Liver (tissue), 9 donors: ENCODE data around the gene MYO1H. TPM values are rescaled to one million over a fixed set of nuclear protein-coding genes. Genes with fewer than 3 reads are reported as not detected.

ENCODE experiments used
- DNase-seq: peaks from one replicate; pipeline ENCODE4 v3.0.0-alpha.2; 2017; ENCODE audit warnings: low spot score
- H3K27ac ChIP-seq, 2 donors: one replicate each; pipeline ENCODE4 v1.7.0; 2013; ENCODE audit warnings: inconsistent platforms in 2 of 2, low read length in 2 of 2, control low read depth in 1 of 2, low read depth in 1 of 2, mild to moderate bottlenecking in 1 of 2
- H3K27me3 ChIP-seq, 4 donors: one replicate each; pipeline versions ENCODE4 v1.6.1 to v1.7.0; 2013; ENCODE audit warnings: low read length in 3 of 4, inconsistent platforms in 1 of 4, mild to moderate bottlenecking in 1 of 4, moderate library complexity in 1 of 4; ENCODE audit not compliant: control insufficient read depth in 4 of 4, insufficient read depth in 4 of 4
- H3K36me3 ChIP-seq, 4 donors: one replicate each; pipeline versions ENCODE4 v1.6.1 to v1.7.0; 2013; ENCODE audit warnings: low read length in 3 of 4, mild to moderate bottlenecking in 3 of 4, low read depth in 1 of 4, moderate library complexity in 1 of 4; ENCODE audit not compliant: control insufficient read depth in 4 of 4, insufficient read depth in 3 of 4
- H3K4me1 ChIP-seq, 4 donors: one replicate each; pipeline versions ENCODE4 v1.6.1 to v1.7.0; 2013; ENCODE audit warnings: low read length in 3 of 4, mild to moderate bottlenecking in 3 of 4, moderate library complexity in 1 of 4; ENCODE audit not compliant: control insufficient read depth in 4 of 4, insufficient read depth in 4 of 4
- H3K4me3 ChIP-seq, 3 donors: one replicate each; pipeline versions ENCODE4 v1.6.1 to v1.7.0; 2013; ENCODE audit warnings: low read length in 3 of 3, control low read depth in 1 of 3, low read depth in 1 of 3, mild to moderate bottlenecking in 1 of 3
- H3K9ac ChIP-seq, 2 donors: one replicate each; pipeline ENCODE4 v1.7.0; 2013; ENCODE audit warnings: low read length in 2 of 2, mild to moderate bottlenecking in 2 of 2, moderate library complexity in 2 of 2, control low read depth in 1 of 2, low read depth in 1 of 2
- H3K9me3 ChIP-seq, 4 donors: one replicate each; pipeline versions ENCODE4 v1.6.1 to v1.7.0; 2013; ENCODE audit warnings: low read length in 3 of 4; ENCODE audit not compliant: control insufficient read depth in 4 of 4
- EGR1 ChIP-seq, 2 donors: IDR thresholded peaks; 2 replicates each; pipeline ENCODE4 v1.6.1; 2016 to 2018; ENCODE audit warnings: antibody characterized with exemption in 2 of 2, low read depth in 2 of 2
- FOXA1 ChIP-seq: IDR thresholded peaks from 2 replicates; pipeline ENCODE4 v1.6.1; 2016; ENCODE audit warnings: antibody characterized with exemption
- FOXA2 ChIP-seq: IDR thresholded peaks from 2 replicates; pipeline ENCODE4 v1.6.1; 2016; ENCODE audit warnings: antibody characterized with exemption
- GABPA ChIP-seq, 2 donors: IDR thresholded peaks in 1 of 2; conservative IDR thresholded peaks in 1 of 2; 2 replicates each; pipeline ENCODE4 v1.6.1; 2016; ENCODE audit warnings: antibody characterized with exemption in 2 of 2, mild to moderate bottlenecking in 1 of 2, moderate library complexity in 1 of 2
- HNF4A ChIP-seq, 2 donors: conservative IDR thresholded peaks; 2 replicates each; pipeline ENCODE4 v1.6.1; 2016; ENCODE audit warnings: antibody characterized with exemption in 2 of 2, mild to moderate bottlenecking in 2 of 2
- HNF4G ChIP-seq: IDR thresholded peaks from 2 replicates; pipeline ENCODE4 v1.6.1; 2016; ENCODE audit warnings: antibody characterized with exemption
- JUND ChIP-seq, 2 donors: IDR thresholded peaks; 2 replicates each; pipeline ENCODE4 v1.6.1; 2016; ENCODE audit warnings: antibody characterized with exemption in 2 of 2
- NR2F2 ChIP-seq: IDR thresholded peaks from 2 replicates; pipeline ENCODE4 v1.6.1; 2016; ENCODE audit warnings: antibody characterized with exemption
- RAD21 ChIP-seq, 2 donors: IDR thresholded peaks; 2 replicates each; pipeline ENCODE4 v1.6.1; 2016; ENCODE audit warnings: antibody characterized with exemption in 2 of 2, mild to moderate bottlenecking in 2 of 2
- RXRA ChIP-seq, 2 donors: IDR thresholded peaks; 2 replicates each; pipeline ENCODE4 v1.6.1; 2017 to 2018; ENCODE audit warnings: antibody characterized with exemption in 2 of 2, mild to moderate bottlenecking in 1 of 2
- SP1 ChIP-seq: IDR thresholded peaks from 2 replicates; pipeline ENCODE4 v1.6.1; 2018; ENCODE audit warnings: antibody characterized with exemption, mild to moderate bottlenecking
- TAF1 ChIP-seq: conservative IDR thresholded peaks from 2 replicates; pipeline ENCODE4 v1.6.1; 2016; ENCODE audit warnings: antibody characterized with exemption, mild to moderate bottlenecking
- YY1 ChIP-seq: IDR thresholded peaks from 2 replicates; pipeline ENCODE4 v1.6.1; 2016; ENCODE audit warnings: antibody characterized with exemption, mild to moderate bottlenecking
- WGBS: extraction: QIAGEN DNeasy Blood & Tissue Kit; methylation state at CpG from one replicate; pipeline ENCODE4 v1.1.7; 2013; 5-methylcytosine and 5-hydroxymethylcytosine counted together
- polyA plus RNA-seq, 2 donors: library from polyadenylated mRNA; stranded (reverse) in 1 of 2; unstranded in 1 of 2; fragments of 200-250 nt in 1 of 2; fragments of >200 nt in 1 of 2; fragmentation: Nextera tagmentation in 1 of 2; extraction: Ambion mirVana in 1 of 2; gene quantifications; one replicate each; pipeline versions ENCODE4 v1.2.1 to v1.2.3, GENCODE V29; 2013 to 2015
- total RNA-seq, 2 donors: library from RNA; depleted of rRNA; stranded (reverse); fragments of >200 nt; gene quantifications; one replicate each; pipeline ENCODE4 v1.2.3, GENCODE V29; 2014
- TF ChIP-seq, protein P1 (sequence below): IDR thresholded peaks from 2 replicates; pipeline ENCODE4 v1.6.1; 2016; ENCODE audit warnings: antibody characterized with exemption
- TF ChIP-seq, protein P2 (sequence below): IDR thresholded peaks from 2 replicates; pipeline ENCODE4 v1.6.1; 2016; ENCODE audit warnings: antibody characterized with exemption, mild to moderate bottlenecking
- TF ChIP-seq, protein P3 (sequence below): fragments of 150-350 bp; IDR thresholded peaks from 2 replicates; pipeline ENCODE4 v1.5.1; 2017; ENCODE audit warnings: improper control_type of control experiment, low read depth, low read length; ENCODE audit not compliant: missing input control
- TF ChIP-seq, protein P4 (sequence below): IDR thresholded peaks from 2 replicates; pipeline ENCODE4 v1.6.1; 2016; ENCODE audit warnings: antibody characterized with exemption
- TF ChIP-seq, protein P5 (sequence below): IDR thresholded peaks from 2 replicates; pipeline ENCODE4 v1.6.1; 2016; ENCODE audit warnings: antibody characterized with exemption
- donor health status: healthy.
- donor health status: healthy.
- donor health status: healthy.
- donor health status: healthy.
- donor health status: healthy.

Gene MYO1H
- total and polyA plus RNA-seq, 4 donors, result not detected

DNA sequence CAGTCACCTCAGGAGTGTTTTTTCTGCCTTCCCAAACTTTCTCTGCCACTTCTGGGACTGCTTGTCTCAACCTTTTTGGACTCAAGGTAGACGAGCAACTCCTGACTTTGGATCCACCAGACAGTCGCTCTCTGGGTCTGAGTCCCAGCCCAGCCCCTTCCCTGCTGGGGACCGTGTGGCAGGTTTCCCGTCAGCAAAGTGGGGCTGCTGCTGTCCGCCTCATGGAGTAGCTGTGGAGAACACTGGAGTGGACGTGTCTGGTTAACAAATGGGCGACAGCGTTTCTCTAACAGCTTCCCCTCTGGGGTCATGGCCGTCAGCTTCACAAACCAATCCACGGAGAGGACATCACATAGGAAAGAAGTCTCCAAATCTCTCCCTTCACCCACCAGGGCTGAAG is 74.6 kb downstream of the MYO1H start:
- Histone ChIP-seq H3K36me3 (no peaks in the 10 kb centered on the region), H3K27me3 (no peaks in the 10 kb centered on the region), H3K27ac (no peak overlapping the region), H3K4me1 (no peaks in the 10 kb centered on the region), H3K9me3 (no peaks in the 10 kb centered on the region), H3K4me3 (no peak overlapping the region), H3K9ac (no peak overlapping the region)
- TF ChIP-seq FOXA1, result no peak
- TF ChIP-seq FOXA2, result no peak
- TF ChIP-seq, protein P1, sequence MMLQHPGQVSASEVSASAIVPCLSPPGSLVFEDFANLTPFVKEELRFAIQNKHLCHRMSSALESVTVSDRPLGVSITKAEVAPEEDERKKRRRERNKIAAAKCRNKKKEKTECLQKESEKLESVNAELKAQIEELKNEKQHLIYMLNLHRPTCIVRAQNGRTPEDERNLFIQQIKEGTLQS, result no peak
- no peak for TF ChIP-seq EGR1 (IDR thresholded peaks at IDR 0.05; ENCODE audit: low read depth in 2 of 2)
- TF ChIP-seq SP1, result no peak
- TF ChIP-seq HNF4A (conservative IDR thresholded peaks at IDR 0.05), result no peak
- no peak for TF ChIP-seq JUND (IDR thresholded peaks at IDR 0.05)
- TF ChIP-seq, protein P2, sequence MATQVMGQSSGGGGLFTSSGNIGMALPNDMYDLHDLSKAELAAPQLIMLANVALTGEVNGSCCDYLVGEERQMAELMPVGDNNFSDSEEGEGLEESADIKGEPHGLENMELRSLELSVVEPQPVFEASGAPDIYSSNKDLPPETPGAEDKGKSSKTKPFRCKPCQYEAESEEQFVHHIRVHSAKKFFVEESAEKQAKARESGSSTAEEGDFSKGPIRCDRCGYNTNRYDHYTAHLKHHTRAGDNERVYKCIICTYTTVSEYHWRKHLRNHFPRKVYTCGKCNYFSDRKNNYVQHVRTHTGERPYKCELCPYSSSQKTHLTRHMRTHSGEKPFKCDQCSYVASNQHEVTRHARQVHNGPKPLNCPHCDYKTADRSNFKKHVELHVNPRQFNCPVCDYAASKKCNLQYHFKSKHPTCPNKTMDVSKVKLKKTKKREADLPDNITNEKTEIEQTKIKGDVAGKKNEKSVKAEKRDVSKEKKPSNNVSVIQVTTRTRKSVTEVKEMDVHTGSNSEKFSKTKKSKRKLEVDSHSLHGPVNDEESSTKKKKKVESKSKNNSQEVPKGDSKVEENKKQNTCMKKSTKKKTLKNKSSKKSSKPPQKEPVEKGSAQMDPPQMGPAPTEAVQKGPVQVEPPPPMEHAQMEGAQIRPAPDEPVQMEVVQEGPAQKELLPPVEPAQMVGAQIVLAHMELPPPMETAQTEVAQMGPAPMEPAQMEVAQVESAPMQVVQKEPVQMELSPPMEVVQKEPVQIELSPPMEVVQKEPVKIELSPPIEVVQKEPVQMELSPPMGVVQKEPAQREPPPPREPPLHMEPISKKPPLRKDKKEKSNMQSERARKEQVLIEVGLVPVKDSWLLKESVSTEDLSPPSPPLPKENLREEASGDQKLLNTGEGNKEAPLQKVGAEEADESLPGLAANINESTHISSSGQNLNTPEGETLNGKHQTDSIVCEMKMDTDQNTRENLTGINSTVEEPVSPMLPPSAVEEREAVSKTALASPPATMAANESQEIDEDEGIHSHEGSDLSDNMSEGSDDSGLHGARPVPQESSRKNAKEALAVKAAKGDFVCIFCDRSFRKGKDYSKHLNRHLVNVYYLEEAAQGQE, result no peak
- TF ChIP-seq, protein P3, sequence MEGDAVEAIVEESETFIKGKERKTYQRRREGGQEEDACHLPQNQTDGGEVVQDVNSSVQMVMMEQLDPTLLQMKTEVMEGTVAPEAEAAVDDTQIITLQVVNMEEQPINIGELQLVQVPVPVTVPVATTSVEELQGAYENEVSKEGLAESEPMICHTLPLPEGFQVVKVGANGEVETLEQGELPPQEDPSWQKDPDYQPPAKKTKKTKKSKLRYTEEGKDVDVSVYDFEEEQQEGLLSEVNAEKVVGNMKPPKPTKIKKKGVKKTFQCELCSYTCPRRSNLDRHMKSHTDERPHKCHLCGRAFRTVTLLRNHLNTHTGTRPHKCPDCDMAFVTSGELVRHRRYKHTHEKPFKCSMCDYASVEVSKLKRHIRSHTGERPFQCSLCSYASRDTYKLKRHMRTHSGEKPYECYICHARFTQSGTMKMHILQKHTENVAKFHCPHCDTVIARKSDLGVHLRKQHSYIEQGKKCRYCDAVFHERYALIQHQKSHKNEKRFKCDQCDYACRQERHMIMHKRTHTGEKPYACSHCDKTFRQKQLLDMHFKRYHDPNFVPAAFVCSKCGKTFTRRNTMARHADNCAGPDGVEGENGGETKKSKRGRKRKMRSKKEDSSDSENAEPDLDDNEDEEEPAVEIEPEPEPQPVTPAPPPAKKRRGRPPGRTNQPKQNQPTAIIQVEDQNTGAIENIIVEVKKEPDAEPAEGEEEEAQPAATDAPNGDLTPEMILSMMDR, result no peak
- no peak for TF ChIP-seq GABPA (IDR thresholded peaks at IDR 0.05 in 1 of 2, conservative IDR thresholded peaks at IDR 0.05 in 1 of 2)
- TF ChIP-seq, protein P4, sequence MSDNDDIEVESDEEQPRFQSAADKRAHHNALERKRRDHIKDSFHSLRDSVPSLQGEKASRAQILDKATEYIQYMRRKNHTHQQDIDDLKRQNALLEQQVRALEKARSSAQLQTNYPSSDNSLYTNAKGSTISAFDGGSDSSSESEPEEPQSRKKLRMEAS, result no peak
- TF ChIP-seq, protein P5, sequence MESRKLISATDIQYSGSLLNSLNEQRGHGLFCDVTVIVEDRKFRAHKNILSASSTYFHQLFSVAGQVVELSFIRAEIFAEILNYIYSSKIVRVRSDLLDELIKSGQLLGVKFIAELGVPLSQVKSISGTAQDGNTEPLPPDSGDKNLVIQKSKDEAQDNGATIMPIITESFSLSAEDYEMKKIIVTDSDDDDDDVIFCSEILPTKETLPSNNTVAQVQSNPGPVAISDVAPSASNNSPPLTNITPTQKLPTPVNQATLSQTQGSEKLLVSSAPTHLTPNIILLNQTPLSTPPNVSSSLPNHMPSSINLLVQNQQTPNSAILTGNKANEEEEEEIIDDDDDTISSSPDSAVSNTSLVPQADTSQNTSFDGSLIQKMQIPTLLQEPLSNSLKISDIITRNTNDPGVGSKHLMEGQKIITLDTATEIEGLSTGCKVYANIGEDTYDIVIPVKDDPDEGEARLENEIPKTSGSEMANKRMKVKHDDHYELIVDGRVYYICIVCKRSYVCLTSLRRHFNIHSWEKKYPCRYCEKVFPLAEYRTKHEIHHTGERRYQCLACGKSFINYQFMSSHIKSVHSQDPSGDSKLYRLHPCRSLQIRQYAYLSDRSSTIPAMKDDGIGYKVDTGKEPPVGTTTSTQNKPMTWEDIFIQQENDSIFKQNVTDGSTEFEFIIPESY, result no peak
- no peak for TF ChIP-seq RAD21 (IDR thresholded peaks at IDR 0.05)
- no peak for TF ChIP-seq HNF4G
- no peak for TF ChIP-seq RXRA (IDR thresholded peaks at IDR 0.05)
- no peak for TF ChIP-seq TAF1
- no peak for TF ChIP-seq YY1
- no peak for TF ChIP-seq NR2F2
- WGBS, result 44% methylated on average over 10 of the region's 10 CpGs
- no peak for DNase-seq

DNA sequence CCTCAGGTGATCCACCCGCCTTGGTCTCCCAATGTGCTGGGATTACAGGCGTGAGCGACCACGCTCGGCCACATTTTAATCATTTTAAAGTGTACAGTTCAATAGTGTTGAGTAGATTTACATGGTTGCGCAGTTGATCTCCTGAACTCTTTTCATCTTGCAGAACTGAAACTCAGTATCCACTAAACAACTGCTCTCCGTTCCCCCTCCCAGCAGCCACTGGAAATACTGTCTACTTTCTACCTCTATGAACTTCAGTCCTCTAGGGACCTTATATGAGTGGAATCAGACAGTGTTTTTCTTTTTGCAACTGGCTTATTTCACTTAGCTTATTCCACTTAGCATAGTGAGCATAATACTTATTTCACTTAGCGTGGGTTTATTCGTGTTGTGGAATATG is 75.7 kb downstream of the MYO1H start:
- H3K4me3 ChIP-seq, result no peak overlapping the region
- no peaks in the 10 kb centered on the region for H3K4me1 ChIP-seq
- no peaks in the 10 kb centered on the region for H3K9me3 ChIP-seq
- no peaks in the 10 kb centered on the region for H3K27me3 ChIP-seq
- no peak overlapping the region for H3K27ac ChIP-seq
- 83% methylated on average over 9 of the region's 9 CpGs for WGBS
- no peaks in the 10 kb centered on the region for H3K36me3 ChIP-seq
- H3K9ac ChIP-seq, result no peak overlapping the region
- no peak for DNase-seq
- no peak for TF ChIP-seq HNF4A (conservative IDR thresholded peaks at IDR 0.05)
- no peak for TF ChIP-seq JUND (IDR thresholded peaks at IDR 0.05)
- TF ChIP-seq FOXA2, result no peak
- TF ChIP-seq YY1, result no peak
- no peak for TF ChIP-seq FOXA1
- TF ChIP-seq, protein P4, result no peak
- TF ChIP-seq, protein P2, result no peak
- TF ChIP-seq HNF4G, result no peak
- TF ChIP-seq, protein P1, result no peak
- TF ChIP-seq TAF1, result no peak
- TF ChIP-seq, protein P3, result no peak
